Transverse colon (tissue), 4 donors: ENCODE measurements around the gene HCAR3. TPM values are rescaled to one million over a fixed set of nuclear protein-coding genes. Genes with fewer than 3 reads are reported as not detected.

ENCODE experiments used
- DNase-seq: peaks from one replicate; pipeline ENCODE4 v3.0.0-alpha.2; 2019
- H3K27ac ChIP-seq, 4 donors: fragments of 200-600 bp; sonication (generic); 2 replicates each; pipeline ENCODE4 v1.5.1; 2016 to 2018; ENCODE audit warnings: inconsistent platforms in 4 of 4
- H3K27me3 ChIP-seq: fragments of 200-600 bp; sonication (generic); 2 replicates; pipeline ENCODE4 v1.5.1; 2017; ENCODE audit warnings: inconsistent platforms
- H3K36me3 ChIP-seq, 4 donors: fragments of 200-600 bp; sonication (generic); 2 replicates each; pipeline ENCODE4 v1.5.1; 2017 to 2019; ENCODE audit warnings: inconsistent platforms in 4 of 4
- H3K4me1 ChIP-seq, 4 donors: fragments of 200-600 bp; sonication (generic); 2 replicates each; pipeline ENCODE4 v1.5.1; 2017 to 2020; ENCODE audit warnings: inconsistent platforms in 4 of 4
- H3K4me3 ChIP-seq, 4 donors: fragments of 200-600 bp; sonication (generic); 1 replicate in 1 of 4; 2 replicates in 3 of 4; pipeline versions ENCODE4 v1.5.1 to v1.6.1; 2017 to 2019; ENCODE audit warnings: inconsistent platforms in 4 of 4
- H3K9me3 ChIP-seq, 2 donors: fragments of 200-600 bp; sonication (generic); 2 replicates each; pipeline ENCODE4 v1.5.1; 2017 to 2019; ENCODE audit warnings: inconsistent platforms in 2 of 2
- POLR2A ChIP-seq: fragments of 450-650 bp; IDR thresholded peaks from one replicate; pipeline ENCODE4 v1.6.1; 2016; ENCODE audit warnings: antibody characterized with exemption, mild to moderate bottlenecking, moderate library complexity
- WGBS, 2 donors: methylation state at CpG; one replicate each; pipeline ENCODE4 v1.1.5; 2018; ENCODE audit warnings: low coverage in 1 of 2; 5-methylcytosine and 5-hydroxymethylcytosine counted together
- in situ Hi-C, 4 donors: fragments of 200-750 bp; cut with MboI; loops; one replicate each; pipeline versions ENCODE4 v1.15.0 to v1.15.1; 2017; ENCODE audit warnings: low sequenced_read_pairs in 3 of 4, low pct_ligation_motif_present in 1 of 4, low pct_unique_long_range_greater_than_20kb in 1 of 4
- intact Hi-C: fragments of 100-400 bp; cut with DNase I; formaldehyde crosslinking; loops from one replicate; pipeline ENCODE4 v1.15.1; 2023; ENCODE audit warnings: low total_unique reads
- small RNA-seq, 4 donors: library from RNA; depleted of rRNA; stranded (forward); fragments of <200 nt; gene quantifications; one replicate each; pipeline ENCODE3, GENCODE V24; 2016
- total RNA-seq, 4 donors: library from RNA; depleted of rRNA; stranded (reverse); fragments of >200 nt; gene quantifications; one replicate each; pipeline ENCODE4 v1.1.0, GENCODE V29; 2016
- TF ChIP-seq, protein P1 (sequence below), 5 experiments: fragments of 200-600 bp in 3 of 5; fragments of 450-650 bp in 2 of 5; sonication (generic) in 3 of 5; IDR thresholded peaks; 1 replicate in 2 of 5; 2 replicates in 3 of 5; pipeline ENCODE4 v1.5.1; 2016 to 2017; ENCODE audit warnings: antibody characterized with exemption in 5 of 5, inconsistent platforms in 3 of 5, mild to moderate bottlenecking in 2 of 5, moderate library complexity in 1 of 5

HCAR3 gene
- total RNA-seq, 4 donors from 2014 or later = not detected

- 79 to 80% methylated on average over 6 to 8 of the region's 8 CpGs for WGBS, 2 donors
- intact Hi-C loops = no loop called here
These were observed 51.3 kb downstream of the HCAR3 start for GRCh38 chr12:122665349-122665748.

More at GRCh38 chr12:122665349-122665748, 51.3 kb downstream of the HCAR3 start:
- H3K4me3 ChIP-seq = no peak overlapping the region
- no peak overlapping the region for H3K27ac ChIP-seq
- no peaks in the 10 kb centered on the region for H3K27me3 ChIP-seq
- TF ChIP-seq, protein P1, sequence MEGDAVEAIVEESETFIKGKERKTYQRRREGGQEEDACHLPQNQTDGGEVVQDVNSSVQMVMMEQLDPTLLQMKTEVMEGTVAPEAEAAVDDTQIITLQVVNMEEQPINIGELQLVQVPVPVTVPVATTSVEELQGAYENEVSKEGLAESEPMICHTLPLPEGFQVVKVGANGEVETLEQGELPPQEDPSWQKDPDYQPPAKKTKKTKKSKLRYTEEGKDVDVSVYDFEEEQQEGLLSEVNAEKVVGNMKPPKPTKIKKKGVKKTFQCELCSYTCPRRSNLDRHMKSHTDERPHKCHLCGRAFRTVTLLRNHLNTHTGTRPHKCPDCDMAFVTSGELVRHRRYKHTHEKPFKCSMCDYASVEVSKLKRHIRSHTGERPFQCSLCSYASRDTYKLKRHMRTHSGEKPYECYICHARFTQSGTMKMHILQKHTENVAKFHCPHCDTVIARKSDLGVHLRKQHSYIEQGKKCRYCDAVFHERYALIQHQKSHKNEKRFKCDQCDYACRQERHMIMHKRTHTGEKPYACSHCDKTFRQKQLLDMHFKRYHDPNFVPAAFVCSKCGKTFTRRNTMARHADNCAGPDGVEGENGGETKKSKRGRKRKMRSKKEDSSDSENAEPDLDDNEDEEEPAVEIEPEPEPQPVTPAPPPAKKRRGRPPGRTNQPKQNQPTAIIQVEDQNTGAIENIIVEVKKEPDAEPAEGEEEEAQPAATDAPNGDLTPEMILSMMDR (IDR thresholded peaks at IDR 0.05) = no peak
- TF ChIP-seq POLR2A = no peak
- H3K36me3 ChIP-seq = no peaks in the 10 kb centered on the region
- no peak for DNase-seq
- in situ Hi-C loops = no loop called here
- no peaks in the 10 kb centered on the region for H3K4me1 ChIP-seq
- no peaks in the 10 kb centered on the region for H3K9me3 ChIP-seq

Small RNA genes within 50 kb of the gene (small RNA-seq; reads per million reads assigned to genes)
- 0 reads per million in 4 donors for gene AC026333.2

Other genes starting within 250 kb of the HCAR3 start
- 10 to 100 TPM; 15.9 to 28.4 (median 19.9) TPM for gene ZCCHC8, start 215.9 kb downstream of the HCAR3 start, total RNA-seq
- gene RSRC2, start 189.9 kb downstream of the HCAR3 start, total RNA-seq = 100 to 1,000 TPM in 2 of 4 donors, 10 to 100 TPM in 2; 73.4 to 251 (median 99.7) TPM
- 10 to 100 TPM; 10.6 to 79.4 (median 23.1) TPM for gene KNTC1, start 189.6 kb downstream of the HCAR3 start, total RNA-seq
- under 1 TPM in 1 of 4 donors, not detected in 3; 0.27 TPM for gene HCAR2, start 13.5 kb downstream of the HCAR3 start, total RNA-seq
- under 1 TPM in 1 of 4 donors, not detected in 3; 0.16 TPM for gene HCAR1, start 14.0 kb upstream of the HCAR3 start, total RNA-seq
- gene DENR, start 36.0 kb upstream of the HCAR3 start, total RNA-seq = 10 to 100 TPM in 3 of 4 donors, 1 to 10 TPM in 1; 3.6 to 31.6 (median 23.5) TPM
- under 1 TPM in 2 of 4 donors, not detected in 2; 0.16 to 0.55 TPM for gene CCDC62, start 57.8 kb upstream of the HCAR3 start, total RNA-seq
- 100 to 1,000 TPM in 2 of 4 donors, 10 to 100 TPM in 2; 72.4 to 459 (median 146) TPM for gene HIP1R, start 118.6 kb upstream of the HCAR3 start, total RNA-seq
- gene VPS37B, start 179.3 kb upstream of the HCAR3 start, total RNA-seq = 100 to 1,000 TPM in 2 of 4 donors, 10 to 100 TPM in 2; 46.6 to 126 (median 104) TPM
- gene ABCB9, start 249.7 kb upstream of the HCAR3 start, total RNA-seq = 10 to 100 TPM in 1 of 4 donors, 1 to 10 TPM in 2, under 1 TPM in 1; 0.40 to 15.3 (median 9.2) TPM